Hematopoietic multipotent progenitor cell treated with erythropoietin and hydrocortisone succinate and interleukin-3 and kit ligand, for 4 days (in vitro differentiated cells): ENCODE data around the gene SERINC2.
"Not testable (repeated sequence)": the region's sequence is repeated elsewhere in the genome, so short reads cannot be mapped to it uniquely, and the experiment has no call there.

ENCODE experiments used
- DNase-seq: peaks from one replicate; pipeline ENCODE4 v3.0.0-alpha.2; 2015

Gene SERINC2

DNA sequence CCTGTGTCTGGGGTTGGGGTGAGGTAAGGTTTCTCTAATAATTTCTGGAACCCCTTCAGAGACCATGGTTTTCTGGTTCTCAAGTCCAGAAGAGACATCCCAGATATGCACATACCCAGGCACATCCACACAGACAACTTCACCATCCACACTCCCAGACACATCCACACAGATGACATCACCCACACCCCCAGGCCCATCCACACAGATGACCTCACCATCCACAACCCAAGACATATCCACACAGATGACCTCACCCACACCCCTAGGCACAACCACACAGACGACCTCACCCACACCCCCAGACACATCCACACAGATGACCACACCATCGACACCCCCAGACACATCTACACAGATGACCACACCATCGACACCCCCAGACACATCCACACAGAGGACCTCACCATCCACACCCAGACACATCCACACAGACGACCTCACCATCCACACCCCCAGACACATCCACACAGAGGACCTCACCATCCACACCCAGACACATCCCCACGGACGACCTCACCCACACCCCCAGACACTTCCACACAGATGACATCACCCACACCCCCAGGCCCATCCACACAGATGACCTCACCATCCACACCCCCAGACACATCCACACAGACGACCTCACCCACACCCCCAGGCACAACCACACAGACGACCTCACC lies 26.3 kb upstream of the SERINC2 start:
- DNase-seq: not testable (repeated sequence)

DNA sequence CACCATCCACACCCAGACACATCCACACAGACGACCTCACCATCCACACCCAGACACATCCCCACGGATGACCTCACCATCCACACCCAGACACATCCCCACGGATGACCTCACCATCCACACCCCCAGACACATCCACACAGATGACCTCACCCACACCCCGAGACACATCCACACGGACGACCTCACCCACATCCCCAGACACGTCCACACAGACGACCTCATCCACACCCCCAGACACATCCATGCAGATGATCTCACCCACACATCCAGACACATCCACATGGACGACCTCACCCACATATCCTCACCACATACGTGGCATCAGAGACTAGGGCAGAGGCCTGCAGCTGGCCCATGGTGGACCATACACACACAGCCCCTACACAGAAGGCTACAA lies 25.4 kb upstream of the SERINC2 start:
- DNase-seq: no peak

DNA sequence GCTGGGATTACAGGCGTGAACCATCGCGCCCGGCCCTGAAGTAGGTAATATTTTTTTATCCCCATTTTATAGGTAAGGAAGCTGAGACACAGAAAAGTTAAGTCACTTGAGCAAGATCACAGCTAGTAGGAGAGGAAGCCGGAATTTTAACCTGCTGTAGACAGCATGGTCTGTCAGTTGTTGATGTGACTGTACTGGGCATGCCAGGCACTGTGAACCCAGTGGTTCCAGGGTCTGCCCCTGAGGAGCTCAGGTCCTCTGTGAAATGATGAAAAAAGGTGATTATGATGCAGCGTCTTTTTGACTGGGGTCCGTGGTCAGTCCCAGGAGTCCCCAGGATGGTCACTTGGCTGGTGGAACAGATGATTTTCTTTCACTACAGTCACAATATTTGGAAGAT lies 23.4 kb upstream of the SERINC2 start:
- no peak for DNase-seq

DNA sequence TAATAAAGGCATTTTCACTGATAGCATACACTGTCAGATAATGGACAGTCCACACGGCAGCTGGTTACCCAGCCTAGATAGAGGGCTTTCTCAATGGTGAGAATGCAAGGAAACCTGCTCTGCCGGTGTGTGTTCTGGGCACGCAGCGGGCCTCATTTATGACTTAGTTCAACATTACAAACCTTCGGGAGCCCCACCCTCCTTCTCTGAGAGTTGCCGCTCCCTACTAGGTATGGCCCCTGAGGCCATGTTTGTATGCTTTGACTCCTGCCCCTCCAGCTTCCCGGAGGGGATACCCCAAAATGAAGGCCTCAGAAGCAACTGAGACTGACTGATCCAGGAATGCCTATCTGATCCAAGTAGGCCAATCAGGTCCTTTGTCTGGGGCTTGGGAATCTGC lies 22.9 kb upstream of the SERINC2 start:
- no peak for DNase-seq

DNA sequence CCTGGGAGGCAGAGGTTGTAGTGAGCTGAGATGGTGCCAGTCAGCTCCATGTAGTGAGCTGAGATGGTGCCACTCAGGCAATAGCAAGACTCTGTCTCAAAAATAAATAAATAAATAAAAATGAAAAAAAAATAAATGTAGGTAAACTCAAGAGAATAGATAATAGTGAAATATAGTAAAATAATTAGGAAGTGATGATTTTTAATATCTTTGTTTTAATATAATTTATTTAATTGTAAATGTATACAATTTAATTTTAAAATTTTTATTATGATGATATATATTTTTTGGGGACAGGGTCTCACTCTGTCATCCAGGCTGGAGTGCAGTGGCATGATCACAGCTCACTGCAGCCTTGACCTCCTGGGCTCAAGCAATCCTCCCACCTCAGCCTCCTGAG lies 19.6 kb upstream of the SERINC2 start:
- no peak for DNase-seq

DNA sequence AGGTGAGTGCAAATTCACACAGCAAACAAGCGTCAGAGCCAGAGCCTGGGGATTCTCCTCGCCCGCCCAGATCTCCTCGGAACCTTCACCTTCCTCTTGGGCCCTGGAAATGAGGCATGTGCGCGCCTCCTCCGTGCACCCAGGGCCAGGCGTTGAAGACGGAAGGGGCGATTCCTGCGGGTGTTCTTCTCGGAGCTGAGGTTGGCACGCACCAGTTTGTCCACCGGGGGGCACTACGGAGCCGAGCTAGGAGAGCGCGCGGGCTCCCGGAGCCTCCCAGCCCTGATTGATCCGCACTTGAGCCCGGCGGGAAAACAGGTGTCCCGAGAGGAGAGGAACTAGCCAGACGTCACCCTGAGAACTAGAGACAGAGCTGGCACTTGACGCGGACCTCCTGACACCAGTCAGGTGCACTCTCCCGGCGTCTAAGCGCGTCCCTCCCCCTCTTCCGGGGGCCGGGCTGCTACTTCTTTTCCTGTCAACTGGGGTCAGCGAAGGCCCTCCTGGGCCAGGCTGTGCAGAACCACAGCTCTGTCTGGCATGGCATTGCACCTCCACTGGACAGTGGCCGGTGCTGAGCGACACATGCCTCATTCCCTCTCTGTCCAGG lies 18.3 kb upstream of the SERINC2 start:
- peak; percentile 91 for DNase-seq

DNA sequence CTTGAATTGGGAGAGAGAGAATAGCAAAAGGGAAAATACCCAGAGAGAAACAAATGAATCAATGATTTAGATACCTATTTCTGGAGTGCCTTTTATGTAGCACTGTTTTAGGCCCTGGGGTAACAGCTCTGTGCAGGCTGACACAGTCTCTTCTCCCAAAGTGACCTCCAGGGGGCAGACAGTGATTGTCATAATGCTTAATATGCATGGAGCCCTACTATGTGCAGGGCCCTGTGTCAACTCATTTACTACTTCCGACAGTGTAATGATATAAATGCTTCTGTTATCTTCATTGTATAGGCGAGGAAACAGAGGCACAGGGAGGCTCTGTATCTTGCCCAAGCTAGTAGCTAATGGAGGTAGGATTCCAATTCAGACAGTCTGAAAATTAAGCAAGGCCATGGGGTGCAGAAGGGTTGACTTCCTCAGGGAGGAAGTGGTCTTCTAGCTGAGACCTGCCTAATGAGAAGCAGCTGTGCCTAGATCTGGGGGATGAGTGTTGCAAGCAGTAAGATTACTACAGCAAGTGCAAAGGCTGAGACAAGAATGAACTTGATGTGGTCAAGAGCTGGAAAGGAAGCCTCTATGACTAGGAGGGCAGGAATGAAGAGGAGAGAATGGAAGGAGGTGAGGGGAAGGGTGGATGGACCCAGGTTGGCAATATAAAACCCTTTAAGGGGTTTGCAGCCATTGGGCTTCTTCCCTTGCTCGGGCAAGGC lies 16.2 kb upstream of the SERINC2 start:
- DNase-seq: peak; percentile 70

DNA sequence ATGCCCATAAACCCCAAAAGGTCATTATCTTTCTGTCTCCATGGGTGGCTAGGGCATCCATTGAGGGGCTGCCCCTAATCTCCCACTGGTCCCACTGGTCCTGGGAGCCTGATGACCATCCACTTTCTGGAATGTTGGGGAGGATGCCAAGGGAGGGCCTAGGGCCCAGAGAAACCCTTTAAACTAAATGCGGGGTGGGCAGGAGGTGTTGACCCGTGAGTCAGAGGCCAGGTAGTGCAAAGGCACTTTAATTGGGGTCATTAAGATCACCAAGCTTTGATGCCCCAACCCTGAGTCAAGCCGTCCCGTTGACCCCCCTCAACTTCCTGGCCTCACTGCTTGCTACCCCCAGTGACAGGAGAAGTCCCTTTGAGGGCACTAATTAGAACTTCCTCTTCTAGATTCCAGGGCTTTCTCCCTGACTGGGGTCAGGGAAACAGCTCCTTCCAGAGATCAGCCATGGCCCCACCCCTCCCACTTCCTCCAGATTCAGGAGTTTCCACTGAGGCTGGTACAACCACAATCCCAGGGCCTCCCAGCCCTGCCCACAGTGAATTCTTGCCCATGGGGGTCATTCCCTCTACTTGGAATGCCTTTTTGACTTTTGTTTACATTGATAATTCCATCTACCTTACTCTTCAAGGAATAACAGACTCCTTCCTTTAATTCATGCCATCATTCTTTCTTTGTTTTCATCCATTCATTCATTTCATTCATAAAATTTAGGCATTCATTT lies 15.5 kb upstream of the SERINC2 start:
- no peak for DNase-seq

DNA sequence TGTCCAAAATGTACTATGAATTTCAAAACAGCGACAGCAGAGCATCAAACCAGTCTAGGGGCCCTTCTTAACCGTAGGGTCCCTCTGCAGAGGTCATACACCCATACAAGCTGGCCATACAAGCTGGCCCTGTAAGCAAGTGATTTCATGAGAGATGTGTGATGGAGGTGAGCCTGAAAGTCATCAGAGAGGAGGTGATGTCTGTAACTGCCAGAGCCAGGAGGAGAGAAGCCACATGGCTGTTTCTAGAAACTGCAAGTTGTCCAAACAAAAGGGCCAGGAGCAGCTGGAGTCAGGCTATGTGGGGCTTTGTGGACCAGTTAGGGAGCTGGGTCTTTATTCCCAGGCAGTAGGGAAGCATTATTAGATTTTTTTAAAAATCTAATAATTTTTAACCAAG lies 14.8 kb upstream of the SERINC2 start:
- DNase-seq: no peak

DNA sequence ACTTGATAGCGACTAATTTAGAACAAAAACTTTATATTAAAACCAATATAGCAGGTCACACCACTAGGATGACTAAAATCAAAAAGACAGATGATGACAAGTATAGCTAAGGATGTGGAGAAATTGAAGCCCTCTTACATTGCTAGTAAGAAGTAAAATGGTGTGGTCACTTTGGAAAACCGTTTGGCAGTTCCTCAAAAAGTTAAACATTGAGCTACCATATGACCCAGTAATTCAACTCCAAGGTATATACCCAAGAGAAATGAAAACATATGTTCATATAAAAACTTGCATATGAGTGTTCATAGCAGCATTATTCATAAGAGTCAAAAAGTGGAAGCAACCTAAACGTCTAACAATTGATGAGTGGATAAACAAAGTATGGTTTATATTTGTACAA lies 13.0 kb upstream of the SERINC2 start:
- no peak for DNase-seq

DNA sequence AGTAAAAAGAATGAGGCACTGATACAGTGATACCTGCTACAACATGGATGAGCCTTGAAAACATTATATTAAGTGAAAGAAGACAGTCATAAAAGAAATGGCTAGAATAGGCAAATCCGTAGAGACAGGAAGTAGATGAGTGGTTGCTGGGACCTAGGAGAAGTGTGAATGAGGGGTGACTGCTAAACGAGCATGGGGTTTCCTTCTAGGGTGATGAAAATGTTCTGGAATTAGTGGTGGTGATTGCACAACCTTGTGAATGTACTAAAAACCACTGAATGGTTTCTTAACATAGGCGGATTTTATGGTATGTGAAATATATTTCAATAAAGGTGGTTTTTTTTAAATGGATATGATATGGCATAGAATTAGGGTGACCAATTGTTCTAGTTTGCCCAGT lies 12.6 kb upstream of the SERINC2 start:
- DNase-seq: peak; percentile 52

DNA sequence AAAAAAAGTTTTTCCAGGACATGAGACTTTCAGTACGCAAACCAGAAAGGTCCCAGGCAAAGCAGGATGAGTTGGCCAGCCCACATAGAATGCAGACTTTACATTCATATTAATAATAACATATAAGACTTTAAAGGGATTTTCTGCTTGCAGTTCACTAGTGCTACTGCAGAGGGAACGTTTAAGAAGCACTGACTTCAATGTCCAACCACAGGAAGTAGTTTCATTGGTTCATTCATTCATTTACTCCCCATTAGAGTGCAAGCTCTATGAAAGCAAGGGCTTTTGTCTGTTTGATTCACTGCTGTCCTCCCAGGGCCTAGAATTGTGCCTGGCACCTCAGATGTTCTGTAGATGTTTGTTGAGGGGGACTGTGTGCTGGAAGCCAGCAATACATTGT lies 11.8 kb upstream of the SERINC2 start:
- DNase-seq: peak; percentile 38

DNA sequence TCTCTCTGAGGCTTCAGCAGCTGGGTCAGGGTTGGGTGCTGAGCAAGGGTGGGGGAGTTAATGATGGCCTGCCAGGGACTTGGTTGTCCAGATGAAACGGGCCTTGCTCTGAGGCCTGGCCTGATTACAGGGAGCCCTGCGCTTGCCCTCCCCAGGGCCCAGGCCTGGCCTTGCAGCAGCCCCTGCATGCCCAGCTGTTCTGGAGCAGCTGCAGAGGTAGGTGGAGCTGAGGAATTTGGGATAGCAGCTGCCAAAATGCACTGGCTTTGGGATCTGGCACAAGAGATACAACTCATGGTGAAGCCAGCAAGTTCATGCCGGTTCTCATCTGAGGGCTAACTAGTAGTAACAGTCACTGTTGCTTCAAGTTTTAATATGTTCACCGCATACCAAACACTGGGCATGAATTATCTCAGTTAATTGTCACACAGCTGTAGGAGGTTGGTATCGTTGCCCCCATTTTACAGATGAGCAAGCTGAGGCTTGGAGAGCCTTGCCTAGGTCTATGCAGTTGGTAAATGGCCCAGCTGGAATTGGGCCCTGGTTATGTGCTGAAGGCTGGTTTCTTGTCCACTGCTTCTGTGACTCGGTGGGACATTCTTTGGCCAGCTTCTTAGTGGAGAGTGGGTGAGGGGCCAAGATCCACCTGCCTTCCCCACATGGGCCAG lies 7.3 kb upstream of the SERINC2 start:
- no peak for DNase-seq

DNA sequence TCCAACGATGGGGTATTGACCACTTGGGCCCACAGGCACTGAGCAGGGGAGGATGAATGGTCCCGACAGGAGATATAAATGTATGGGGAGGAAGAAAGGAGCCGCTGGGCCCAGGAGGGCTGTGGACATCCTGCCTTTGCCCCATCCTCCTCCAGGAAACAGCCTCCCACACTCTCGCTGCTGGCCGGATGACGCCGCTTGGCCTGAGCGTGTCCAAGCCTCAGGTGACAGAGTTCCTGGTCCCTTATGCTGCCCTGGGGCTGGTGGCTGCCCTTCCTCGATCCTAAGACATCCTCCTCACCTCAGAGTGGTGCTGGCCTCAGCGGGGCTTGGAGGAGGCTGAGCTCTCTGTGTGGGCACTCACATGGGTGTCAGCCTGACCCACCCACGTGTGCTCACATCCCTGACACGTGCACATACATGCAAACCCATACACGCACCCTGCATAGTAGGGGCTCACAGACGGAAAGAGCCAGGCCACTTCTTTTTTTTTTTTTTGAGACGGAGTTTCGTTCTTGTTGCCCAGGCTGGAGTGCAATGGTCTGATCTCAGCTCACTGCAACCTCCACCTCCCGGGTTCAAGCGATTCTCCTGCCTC lies 5.9 kb upstream of the SERINC2 start:
- DNase-seq: no peak

DNA sequence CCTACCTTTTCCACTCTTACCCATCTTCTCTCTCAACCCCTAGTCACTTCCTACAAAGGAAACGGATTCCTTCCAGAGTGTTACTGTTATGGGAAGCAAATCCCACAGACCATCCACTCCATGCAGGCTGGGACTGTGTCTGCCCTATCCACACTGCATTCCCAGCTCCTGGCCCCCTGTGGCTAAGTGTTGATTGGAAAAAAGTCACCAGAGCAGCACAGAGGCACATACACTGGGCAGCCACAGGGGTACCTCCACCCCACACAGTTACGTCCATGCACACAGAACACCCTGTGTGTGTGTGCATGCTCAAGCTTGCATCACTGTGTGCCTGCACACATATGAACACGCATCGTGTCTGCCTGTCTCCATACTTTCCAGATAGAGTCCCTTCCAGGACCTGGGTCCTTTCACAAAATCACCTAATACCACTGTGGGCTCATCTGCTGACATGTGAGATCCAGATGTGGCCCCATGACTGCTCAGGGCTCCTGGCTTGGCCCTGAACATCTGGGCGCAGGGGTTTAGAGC lies 4.2 kb upstream of the SERINC2 start:
- no peak for DNase-seq

DNA sequence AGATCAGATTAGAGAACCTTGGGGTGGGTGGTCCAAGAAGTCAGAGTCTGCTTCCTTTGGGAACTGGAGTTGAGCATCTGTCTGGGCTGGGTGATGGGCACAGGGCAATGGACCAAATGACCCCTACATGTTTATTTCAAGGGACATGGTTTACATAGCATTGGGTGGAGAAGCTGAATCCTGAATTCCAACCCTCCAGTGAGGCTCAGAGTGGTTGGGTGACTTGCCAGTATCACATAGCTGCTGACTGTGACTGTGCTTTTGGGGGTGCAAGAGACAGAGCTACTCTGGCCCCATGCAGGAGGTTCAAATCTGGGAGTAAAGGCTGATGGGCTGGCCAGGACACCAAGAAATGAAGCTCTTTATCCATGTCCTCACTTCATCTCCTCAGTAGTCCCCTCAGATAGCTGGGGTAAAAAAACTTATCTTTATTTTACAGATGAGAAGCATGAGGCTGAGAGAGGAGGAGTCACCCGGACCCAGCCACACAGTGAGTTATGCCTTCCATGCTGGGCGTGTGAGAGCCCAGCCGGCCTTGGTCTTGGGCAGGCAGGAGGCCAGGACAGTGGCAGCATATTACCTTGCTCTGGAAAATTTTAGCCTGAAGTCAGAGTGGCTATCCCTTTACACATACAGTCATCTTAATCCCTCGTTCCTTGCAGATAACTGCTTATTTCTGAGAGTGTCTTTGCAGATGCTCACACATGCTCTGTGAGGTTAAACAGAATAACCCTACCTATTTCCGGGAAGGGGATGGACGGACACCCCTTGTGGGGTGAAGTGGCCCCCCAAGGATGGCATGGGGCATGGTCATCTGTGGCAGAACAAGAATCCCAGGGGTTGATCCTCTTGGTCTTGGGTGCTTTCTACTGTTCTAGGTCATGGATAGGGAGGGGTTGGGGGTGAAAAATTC lies 2.8 kb upstream of the SERINC2 start:
- peak; percentile 86 for DNase-seq

DNA sequence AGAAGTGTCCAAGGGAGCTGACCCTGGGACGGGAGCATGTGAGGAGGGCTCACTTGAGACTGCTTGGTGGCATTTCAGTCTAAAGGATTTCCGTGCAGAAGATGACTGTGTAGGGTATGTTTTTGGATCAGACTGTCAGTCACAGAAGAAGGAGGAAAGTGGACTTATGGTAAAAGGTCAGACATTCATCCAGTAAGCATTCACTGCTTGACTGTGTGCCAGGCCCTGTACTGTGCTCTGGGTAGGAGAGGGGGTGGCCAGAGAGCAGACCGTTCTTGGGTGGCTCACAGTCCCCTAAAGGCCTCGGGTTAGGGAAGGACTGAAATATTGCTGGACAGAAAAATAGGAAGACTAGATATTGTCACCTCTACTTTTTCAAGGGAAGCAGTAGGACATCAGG lies 2.1 kb upstream of the SERINC2 start:
- DNase-seq: no peak

DNA sequence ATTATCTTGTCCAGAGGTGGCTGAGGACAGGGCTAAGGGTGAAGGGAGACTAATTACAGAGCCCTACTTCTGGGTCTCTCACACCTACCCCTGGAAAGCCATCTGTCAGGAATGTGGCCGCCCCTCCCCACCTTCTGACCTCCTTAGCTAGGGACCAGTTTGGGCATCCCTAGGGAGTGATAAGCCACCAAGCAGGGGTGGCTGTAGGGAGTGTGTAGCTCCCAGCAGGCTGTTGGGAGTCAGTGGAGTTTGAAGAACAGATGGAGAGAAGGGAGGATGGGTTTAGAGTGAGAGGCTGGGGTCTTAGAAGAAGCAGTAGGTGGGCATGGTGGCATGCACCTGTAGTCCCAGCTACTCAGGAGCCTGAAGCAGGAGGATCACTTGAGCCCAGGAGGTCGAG lies 808 bp upstream of the SERINC2 start:
- DNase-seq: no peak

DNA sequence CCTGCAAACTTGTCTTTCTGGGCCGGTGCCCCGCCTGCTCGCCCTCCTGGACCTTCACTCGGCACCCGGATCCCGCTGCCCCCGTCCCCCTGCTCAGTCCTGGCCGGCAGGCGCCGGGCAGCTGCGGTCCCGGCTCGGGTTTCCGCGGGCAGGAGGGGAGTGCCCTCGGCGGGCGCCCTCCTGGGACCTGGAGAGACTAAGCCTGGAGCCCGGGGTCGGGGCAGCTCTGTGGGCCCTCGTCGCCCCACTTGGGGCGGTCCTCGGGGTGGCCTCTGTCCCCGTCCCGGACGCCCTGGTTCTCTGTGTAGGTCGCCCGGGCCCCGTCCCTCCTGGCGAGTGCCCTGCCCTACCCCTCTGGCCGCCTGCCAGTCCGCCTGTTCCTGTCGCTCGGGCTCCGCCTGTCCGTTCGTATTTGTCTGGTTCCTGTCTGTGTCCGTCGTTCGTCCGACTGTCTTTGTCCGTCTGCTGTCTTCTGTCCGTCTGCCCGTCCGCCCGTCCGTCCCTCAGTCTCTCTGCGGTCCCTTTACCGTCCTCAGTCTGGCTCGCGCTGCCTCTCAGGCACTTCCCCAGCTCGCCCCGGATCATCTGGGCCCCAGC lies 490 bp downstream of the SERINC2 start:
- peak; percentile 77 for DNase-seq

DNA sequence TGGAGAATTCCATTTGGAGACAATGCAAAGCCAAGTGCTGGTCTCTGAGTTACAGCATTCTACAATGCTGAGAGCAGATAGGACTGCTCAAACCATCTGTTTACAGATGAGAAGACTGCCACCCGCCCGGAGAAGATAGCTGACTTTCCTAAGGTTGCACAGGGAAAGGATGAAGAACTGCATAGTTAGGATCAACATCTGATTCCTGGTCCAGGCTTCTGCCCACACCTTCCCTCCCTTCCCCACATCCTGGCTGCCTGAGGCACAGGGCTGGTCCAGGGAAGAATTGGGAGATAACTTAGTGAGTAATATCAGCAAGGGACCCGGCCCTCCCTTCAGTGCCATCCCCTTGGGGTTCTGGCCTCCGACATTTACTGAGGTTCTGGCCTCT lies 2.0 kb downstream of the SERINC2 start:
- no peak for DNase-seq

DNA sequence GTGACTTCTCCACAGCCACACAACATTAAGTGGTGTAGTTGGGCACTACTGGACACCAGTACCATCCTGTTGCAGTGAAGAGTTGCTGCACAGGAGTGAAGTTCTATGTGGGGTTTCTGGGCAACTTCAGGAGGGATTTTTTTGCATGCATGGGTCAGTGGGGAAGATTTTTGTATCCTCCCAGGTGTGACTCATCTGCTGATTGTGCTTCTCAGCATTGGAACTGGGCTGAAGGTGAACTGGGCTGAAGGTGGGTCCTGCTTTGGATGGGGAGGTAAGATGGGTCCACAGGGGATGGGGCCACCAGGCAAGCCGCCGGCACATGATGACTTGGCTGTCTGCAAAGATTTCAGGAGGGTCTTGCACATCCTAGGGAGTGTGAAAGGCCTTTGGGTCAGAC lies 2.6 kb downstream of the SERINC2 start:
- no peak for DNase-seq
